HCT116 (cell line): Measurements from ENCODE around the gene ASB8. TPM values are rescaled to one million over a fixed set of nuclear protein-coding genes. Genes with fewer than 3 reads are reported as not detected.

Experiments
- ATAC-seq: fragments of 200-7000 bp; cut with Tn5 transposase; 2 replicates; pipeline ENCODE4 v1.9.1; 2020; ENCODE audit warnings: mild to moderate bottlenecking, moderate library complexity
- BruUV-seq: library from RNA; stranded (reverse); fragments of 400-500 nt; replicated peaks from 2 replicates; lab custom pipeline; 2021; lab: Mats Ljungman, UMichigan
- CTCF ChIA-PET: fragments of 300-600 bp; sonication (Branson Sonifier 250); formaldehyde crosslinking; loops from one replicate; lab custom pipeline; 2021; ENCODE audit warnings: antibody characterized with exemption; lab: Charles Lee
- POLR2A ChIA-PET: fragments of 300-600, 350-600 bp; sonication (Branson Sonifier 250); formaldehyde crosslinking; loops from one replicate; lab custom pipeline; 2021; ENCODE audit warnings: antibody characterized with exemption; lab: Charles Lee
- RAD21 ChIA-PET, 2 experiments: fragments of 300-600 bp; sonication (Branson Sonifier 250); formaldehyde crosslinking; loops; one replicate each; lab custom pipeline; 2023; ENCODE audit warnings: low total read pairs in 2 of 2; ENCODE audit not compliant: uncharacterized antibody in 2 of 2, unreplicated experiment in 2 of 2, low non-redundant PET in 1 of 2; lab: Charles Lee
- DNase-seq: peaks from one replicate; pipeline ENCODE4 v3.0.0-alpha.2; 2010; ENCODE audit warnings: low read depth, low spot score
- H2AFZ ChIP-seq: fragments of 200-600 bp; shearing (Covaris generic), sonication (generic); 2 replicates; pipeline ENCODE4 v1.6.1; 2017; ENCODE audit warnings: low read depth, mixed run types, mixed read lengths, antibody characterized with exemption, low read length; ENCODE audit not compliant: poor library complexity, severe bottlenecking
- H3K27ac ChIP-seq: 2 replicates; pipeline ENCODE4 v1.5.1; 2012; ENCODE audit warnings: low read depth, low read length
- H3K27me3 ChIP-seq: fragments of 200-600 bp; sonication (generic); 2 replicates; pipeline ENCODE4 v1.6.1; 2016; ENCODE audit warnings: mixed run types, low read length, mixed read lengths; ENCODE audit not compliant: insufficient read depth
- H3K36me3 ChIP-seq, 2 experiments: fragments of 200-500 bp in 1 of 2; fragments of 200-600 bp in 1 of 2; sonication (Bioruptor generic) in 1 of 2; sonication (generic) in 1 of 2; 2 replicates each; pipeline versions ENCODE4 v1.5.1 to v1.6.1; 2014 to 2016; ENCODE audit warnings: low read length in 2 of 2, inconsistent platforms in 1 of 2, mixed read lengths in 1 of 2, mixed run types in 1 of 2; ENCODE audit not compliant: insufficient read depth in 2 of 2, control insufficient read depth in 1 of 2
- H3K4me1 ChIP-seq, 2 experiments: fragments of 200-600 bp in 1 of 2; sonication (generic) in 1 of 2; 2 replicates each; pipeline versions ENCODE4 v1.5.1 to v1.6.1; 2012 to 2017; ENCODE audit warnings: low read length in 2 of 2, inconsistent platforms in 1 of 2, mild to moderate bottlenecking in 1 of 2, mixed read lengths in 1 of 2, mixed run types in 1 of 2, moderate library complexity in 1 of 2; ENCODE audit not compliant: insufficient read depth in 2 of 2, control insufficient read depth in 1 of 2
- H3K4me2 ChIP-seq: fragments of 200-600 bp; sonication (generic); 2 replicates; pipeline ENCODE4 v1.6.1; 2017; ENCODE audit warnings: mixed run types, low read length, mixed read lengths
- H3K4me3 ChIP-seq, 2 experiments: fragments of 200-600 bp in 1 of 2; sonication (generic) in 1 of 2; replicated peaks in 1 of 2; 2 replicates each; pipeline ENCODE4 v1.5.1; 2011 to 2016; ENCODE audit warnings: low read length in 2 of 2, control low read depth in 1 of 2, low read depth in 1 of 2, mild to moderate bottlenecking in 1 of 2, mixed read lengths in 1 of 2, mixed run types in 1 of 2
- H3K79me2 ChIP-seq: fragments of 200-600 bp; sonication (generic); 2 replicates; pipeline ENCODE4 v1.6.1; 2017; ENCODE audit warnings: mild to moderate bottlenecking, mixed run types, low read length, moderate library complexity, mixed read lengths; ENCODE audit not compliant: insufficient read depth
- H3K9ac ChIP-seq: fragments of 200-600 bp; sonication (generic); 2 replicates; pipeline ENCODE4 v1.6.1; 2016; ENCODE audit warnings: low read length, mixed read lengths
- H3K9me2 ChIP-seq: fragments of 200-600 bp; sonication (generic), shearing (Covaris generic); 2 replicates; pipeline ENCODE4 v1.6.1; 2017; ENCODE audit warnings: mixed run types, mild to moderate bottlenecking, moderate library complexity; ENCODE audit not compliant: insufficient read depth
- H3K9me3 ChIP-seq, 2 experiments: fragments of 200-500 bp in 1 of 2; fragments of 200-600 bp in 1 of 2; sonication (Bioruptor generic) in 1 of 2; sonication (generic) in 1 of 2; 2 replicates each; pipeline ENCODE4 v1.6.1; 2014 to 2017; ENCODE audit warnings: low read length in 2 of 2, mixed read lengths in 2 of 2, inconsistent platforms in 1 of 2, low read depth in 1 of 2, mild to moderate bottlenecking in 1 of 2, mixed run types in 1 of 2, moderate library complexity in 1 of 2; ENCODE audit not compliant: control insufficient read depth in 1 of 2, insufficient read depth in 1 of 2
- H4K20me1 ChIP-seq: fragments of 200-600 bp; sonication (generic), shearing (Covaris generic); 2 replicates; pipeline ENCODE4 v1.6.1; 2017; ENCODE audit warnings: mixed run types, mild to moderate bottlenecking, moderate library complexity; ENCODE audit not compliant: insufficient read depth
- CBX3 ChIP-seq: IDR thresholded peaks from 2 replicates; pipeline ENCODE4 v1.6.1; 2012; ENCODE audit warnings: low read depth
- CEBPB ChIP-seq: IDR thresholded peaks from 2 replicates; pipeline ENCODE4 v1.6.1; 2012; ENCODE audit warnings: low read depth
- JUND ChIP-seq: IDR thresholded peaks from 2 replicates; pipeline ENCODE4 v1.6.1; 2012
- POLR2A ChIP-seq: IDR thresholded peaks from 2 replicates; pipeline ENCODE4 v1.7.0; 2011; ENCODE audit warnings: borderline replicate concordance; ENCODE audit not compliant: insufficient read depth, insufficient read length; ENCODE audit errors: extremely low read depth
- POLR2AphosphoS5 ChIP-seq: IDR thresholded peaks from 2 replicates; pipeline ENCODE4 v1.6.1; 2011; ENCODE audit warnings: mild to moderate bottlenecking, low read depth, low read length, moderate library complexity
- RAD21 ChIP-seq: IDR thresholded peaks from 2 replicates; pipeline ENCODE4 v1.6.1; 2012; ENCODE audit warnings: low read depth, mild to moderate bottlenecking
- SIN3A ChIP-seq: IDR thresholded peaks from 2 replicates; pipeline ENCODE4 v1.6.1; 2012; ENCODE audit warnings: low read depth
- SP1 ChIP-seq: IDR thresholded peaks from 2 replicates; pipeline ENCODE4 v1.6.1; 2012; ENCODE audit warnings: low read depth
- SRF ChIP-seq: IDR thresholded peaks from 2 replicates; pipeline ENCODE4 v1.6.1; 2012; ENCODE audit warnings: low read depth
- TCF7L2 ChIP-seq: IDR thresholded peaks from 2 replicates; pipeline ENCODE4 v1.7.0; 2011; ENCODE audit warnings: borderline replicate concordance, inconsistent platforms; ENCODE audit not compliant: insufficient read depth, insufficient read length; ENCODE audit errors: extremely low read depth
- YY1 ChIP-seq: IDR thresholded peaks from 2 replicates; pipeline ENCODE4 v1.6.1; 2011; ENCODE audit warnings: low read length, low read depth, moderate library complexity, mild to moderate bottlenecking; ENCODE audit not compliant: insufficient replicate concordance; ENCODE audit errors: extremely low read depth
- intact Hi-C: fragments of 100-400 bp; cut with micrococcal nuclease; formaldehyde crosslinking; loops from 2 replicates; pipeline ENCODE4 v1.10.0; 2022
- total RNA-seq: library from RNA; stranded (reverse); gene quantifications from one replicate; pipeline ENCODE4 v1.2.1, GENCODE V29; 2021; ENCODE audit not compliant: unreplicated experiment
- TF ChIP-seq, protein P1 (sequence below): IDR thresholded peaks from 2 replicates; pipeline ENCODE4 v1.6.1; 2012
- TF ChIP-seq, protein P2 (sequence below): IDR thresholded peaks from 2 replicates; pipeline ENCODE4 v1.6.1; 2012; ENCODE audit warnings: low read depth

Gene ASB8
- total RNA-seq, 1 experiment from 2014 or later, result 14.0 TPM

DNA sequence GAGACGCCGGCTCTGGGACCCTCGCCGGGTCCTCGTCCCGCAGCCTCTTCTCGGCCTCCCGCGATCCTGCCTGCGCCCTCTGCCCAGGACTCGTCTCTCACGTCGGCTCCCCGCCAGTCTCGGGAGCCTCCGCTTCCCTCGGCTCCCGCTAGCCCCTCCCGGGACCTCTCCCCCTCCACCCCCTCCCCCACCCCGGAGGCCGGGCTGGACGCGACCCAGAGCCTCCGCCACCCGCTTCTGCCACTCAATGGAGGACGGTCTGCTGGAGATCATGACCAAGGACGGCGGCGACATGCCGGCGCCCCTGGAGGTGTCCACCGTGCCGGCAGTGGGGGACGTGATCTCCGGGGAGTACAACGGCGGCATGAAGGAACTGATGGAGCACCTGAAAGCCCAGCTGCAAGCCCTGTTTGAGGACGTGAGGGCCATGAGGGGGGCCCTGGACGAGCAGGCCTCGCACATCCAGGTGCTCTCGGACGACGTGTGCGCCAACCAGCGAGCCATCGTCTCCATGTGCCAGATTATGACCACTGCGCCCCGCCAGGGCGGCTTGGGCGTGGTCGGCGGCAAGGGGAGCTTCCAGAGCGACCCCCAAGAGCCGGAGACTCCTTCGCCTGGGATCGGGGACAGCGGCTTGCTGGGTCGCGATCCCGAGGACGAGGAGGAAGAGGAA is 26.7 kb upstream of the ASB8 start:
- Histone ChIP-seq H3K27me3 (0 out of 2 replicates have a peak, but pooled peaks cover 2% of the 10 kb centered on the region), H3K4me1 (peaks cover 4 to 25% of the 10 kb centered on the region in 2 experiments; a peak in 2 of 4 replicates), H4K20me1 (no peaks in the 10 kb centered on the region), H3K79me2 (no peaks in the 10 kb centered on the region), H3K4me3 (peak overlapping the region; percentile 62 to 64; a peak in 3 of 4 replicates), H3K9ac (no peak overlapping the region), H3K4me2 (peak overlapping the region; percentile 83), H3K9me3 (no peaks in the 10 kb centered on the region), H3K27ac (no peak overlapping the region), H3K36me3 (no peaks in the 10 kb centered on the region), H3K9me2 (no peaks in the 10 kb centered on the region), H2AFZ (no peak overlapping the region)
- ChIA-PET CTCF (interaction anchor here (1.5 kb wide), 1 partner anchor 19 kb away, joined by 5 read pairs; no protein-coding TSS in a partner anchor), RAD21 (interaction anchor here in 1 of 2 experiments (0.6 kb wide), 1 partner anchor 42 kb away, joined by 3 read pairs; no protein-coding TSS in a partner anchor), POLR2A (no interaction called here)
- DNase-seq (no peak), ATAC-seq (no peak)
- BruUV-seq, result no TSS peak
- intact Hi-C loops, result no loop called here
- TF ChIP-seq JUND (no peak), CBX3 (no peak), SIN3A (no peak), RAD21 (no peak), CEBPB (no peak), SRF (no peak), YY1 (no peak), TCF7L2 (no peak), POLR2AphosphoS5 (no peak), SP1 (no peak), POLR2A (no peak)
- TF ChIP-seq, protein P1, sequence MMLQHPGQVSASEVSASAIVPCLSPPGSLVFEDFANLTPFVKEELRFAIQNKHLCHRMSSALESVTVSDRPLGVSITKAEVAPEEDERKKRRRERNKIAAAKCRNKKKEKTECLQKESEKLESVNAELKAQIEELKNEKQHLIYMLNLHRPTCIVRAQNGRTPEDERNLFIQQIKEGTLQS, result no peak
- TF ChIP-seq, protein P2, sequence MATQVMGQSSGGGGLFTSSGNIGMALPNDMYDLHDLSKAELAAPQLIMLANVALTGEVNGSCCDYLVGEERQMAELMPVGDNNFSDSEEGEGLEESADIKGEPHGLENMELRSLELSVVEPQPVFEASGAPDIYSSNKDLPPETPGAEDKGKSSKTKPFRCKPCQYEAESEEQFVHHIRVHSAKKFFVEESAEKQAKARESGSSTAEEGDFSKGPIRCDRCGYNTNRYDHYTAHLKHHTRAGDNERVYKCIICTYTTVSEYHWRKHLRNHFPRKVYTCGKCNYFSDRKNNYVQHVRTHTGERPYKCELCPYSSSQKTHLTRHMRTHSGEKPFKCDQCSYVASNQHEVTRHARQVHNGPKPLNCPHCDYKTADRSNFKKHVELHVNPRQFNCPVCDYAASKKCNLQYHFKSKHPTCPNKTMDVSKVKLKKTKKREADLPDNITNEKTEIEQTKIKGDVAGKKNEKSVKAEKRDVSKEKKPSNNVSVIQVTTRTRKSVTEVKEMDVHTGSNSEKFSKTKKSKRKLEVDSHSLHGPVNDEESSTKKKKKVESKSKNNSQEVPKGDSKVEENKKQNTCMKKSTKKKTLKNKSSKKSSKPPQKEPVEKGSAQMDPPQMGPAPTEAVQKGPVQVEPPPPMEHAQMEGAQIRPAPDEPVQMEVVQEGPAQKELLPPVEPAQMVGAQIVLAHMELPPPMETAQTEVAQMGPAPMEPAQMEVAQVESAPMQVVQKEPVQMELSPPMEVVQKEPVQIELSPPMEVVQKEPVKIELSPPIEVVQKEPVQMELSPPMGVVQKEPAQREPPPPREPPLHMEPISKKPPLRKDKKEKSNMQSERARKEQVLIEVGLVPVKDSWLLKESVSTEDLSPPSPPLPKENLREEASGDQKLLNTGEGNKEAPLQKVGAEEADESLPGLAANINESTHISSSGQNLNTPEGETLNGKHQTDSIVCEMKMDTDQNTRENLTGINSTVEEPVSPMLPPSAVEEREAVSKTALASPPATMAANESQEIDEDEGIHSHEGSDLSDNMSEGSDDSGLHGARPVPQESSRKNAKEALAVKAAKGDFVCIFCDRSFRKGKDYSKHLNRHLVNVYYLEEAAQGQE, result no peak
